ENCODE results near the gene PIGR.

The PIGR gene

DNA sequence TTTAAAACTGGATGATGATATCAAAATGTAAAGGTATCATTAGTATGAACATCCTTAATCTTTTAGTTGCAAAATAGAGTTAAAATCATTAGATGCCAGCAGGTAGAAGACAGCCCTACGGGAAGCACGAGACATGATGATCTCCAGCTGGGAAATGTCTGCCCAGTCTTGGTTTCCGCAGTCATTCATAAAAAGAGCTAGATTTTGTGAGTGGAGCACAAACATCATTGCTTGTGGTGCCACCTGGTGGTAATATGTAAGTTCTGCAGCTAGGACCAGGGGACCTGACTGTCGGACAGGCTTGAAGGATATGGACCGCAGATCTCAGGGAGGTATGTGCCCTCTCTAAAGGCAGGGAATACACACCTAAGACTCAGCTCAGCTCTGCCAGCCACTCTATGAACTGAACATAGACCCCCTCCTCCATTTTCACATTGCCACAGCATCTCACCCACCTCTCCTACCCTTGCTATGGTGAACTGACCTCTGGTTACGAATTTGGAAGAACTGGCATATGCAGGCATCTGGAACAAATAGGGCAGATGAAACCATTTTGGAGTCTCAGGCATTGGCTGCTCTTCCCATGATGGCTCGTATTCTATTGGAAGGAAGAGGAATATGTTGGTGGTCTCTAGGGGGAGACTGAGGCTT lies 33.7 kb downstream of the PIGR start:
- in situ Hi-C loops (cut with HindIII; ENCODE audit: low sequenced_read_pairs), result no loop called here

DNA sequence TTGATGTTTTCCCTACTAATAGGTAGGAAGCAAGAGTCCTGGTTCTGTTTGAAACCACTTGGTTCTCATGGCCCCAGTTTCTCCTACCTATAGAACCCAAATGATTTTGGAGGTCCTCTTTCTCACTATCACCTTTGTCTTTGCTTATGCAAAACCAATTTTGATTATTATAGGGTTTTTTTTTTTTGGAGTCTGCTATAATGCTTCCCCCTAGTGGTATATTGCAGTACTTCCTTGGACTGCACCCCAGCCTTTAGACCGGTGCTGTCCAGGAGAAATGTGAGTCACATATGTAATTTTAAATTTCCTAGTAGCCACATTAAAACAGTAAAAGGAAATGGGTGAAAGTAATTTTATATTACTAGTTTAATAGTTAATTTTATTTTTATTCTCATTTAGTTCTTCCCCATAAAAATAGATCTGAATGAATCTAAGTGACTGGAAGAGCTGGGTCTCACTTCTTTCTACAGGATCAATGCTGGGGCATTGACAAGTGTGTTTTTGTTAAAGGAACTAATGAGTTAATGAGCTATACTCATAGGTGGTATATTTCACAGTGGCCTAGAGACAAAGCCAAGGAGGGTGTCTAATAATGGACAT lies 35.1 kb downstream of the PIGR start:
- in situ Hi-C loops (cut with HindIII; ENCODE audit: low sequenced_read_pairs), result no loop called here

DNA sequence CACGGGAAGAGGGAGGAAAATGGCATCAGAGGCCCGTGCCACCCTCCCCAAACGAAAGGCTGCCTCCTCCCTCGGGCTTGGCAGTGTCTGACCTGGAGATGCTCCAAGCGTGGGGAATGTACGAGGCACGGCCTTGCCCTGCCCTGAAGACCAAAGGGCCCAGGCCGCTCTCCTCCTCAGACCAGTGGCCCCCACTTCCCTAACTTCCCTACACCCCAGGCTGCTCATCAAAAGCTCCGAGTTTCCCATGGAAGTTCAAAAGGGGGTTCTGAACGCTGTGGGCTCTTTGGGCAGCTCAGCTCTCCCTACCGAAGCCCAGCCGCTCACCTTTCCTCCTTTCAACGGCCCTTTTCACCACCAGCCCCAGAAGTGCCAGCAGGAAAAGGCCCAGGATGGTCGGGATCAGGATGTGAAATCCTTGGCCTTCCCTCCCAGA lies 36.4 kb downstream of the PIGR start:
- in situ Hi-C loops (cut with HindIII; ENCODE audit: low sequenced_read_pairs), result no loop called here

DNA sequence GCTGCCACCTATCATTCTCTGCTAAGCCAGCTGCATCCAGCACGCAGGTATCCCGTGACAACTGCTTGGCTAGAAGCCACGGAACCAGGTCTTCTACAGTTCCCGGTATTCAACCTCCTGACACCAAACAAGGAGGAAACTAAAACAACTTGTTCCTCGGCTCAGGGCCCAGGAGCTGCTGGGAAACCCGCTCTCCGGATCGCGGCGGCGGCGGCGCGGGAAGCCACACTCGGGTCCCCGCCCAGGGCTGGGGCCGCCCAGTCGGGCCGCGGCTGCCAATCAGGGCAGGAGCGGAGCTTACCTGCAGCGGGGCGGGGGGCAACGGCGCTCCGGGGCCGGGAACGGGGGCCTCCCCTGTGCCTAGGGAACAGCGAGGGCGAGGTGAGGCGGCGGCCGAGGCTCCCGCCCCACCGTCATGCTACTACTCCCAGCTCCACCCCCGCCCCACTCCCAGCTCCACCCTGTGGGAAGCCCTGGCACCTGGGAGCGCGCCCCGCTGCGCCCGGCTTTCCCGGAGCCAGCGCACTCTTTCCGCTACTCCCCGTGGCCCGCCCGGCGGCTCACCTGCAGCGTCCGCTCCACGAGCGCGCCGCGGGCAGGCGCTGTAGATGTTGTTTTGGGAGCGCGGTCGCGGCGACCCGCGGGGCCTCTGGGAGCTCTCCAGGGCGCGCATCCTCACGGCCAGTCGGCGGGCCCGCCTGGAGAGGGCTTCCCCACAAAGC lies 36.9 kb downstream of the PIGR start:
- in situ Hi-C loops (cut with HindIII; ENCODE audit: low sequenced_read_pairs), result no loop called here

DNA sequence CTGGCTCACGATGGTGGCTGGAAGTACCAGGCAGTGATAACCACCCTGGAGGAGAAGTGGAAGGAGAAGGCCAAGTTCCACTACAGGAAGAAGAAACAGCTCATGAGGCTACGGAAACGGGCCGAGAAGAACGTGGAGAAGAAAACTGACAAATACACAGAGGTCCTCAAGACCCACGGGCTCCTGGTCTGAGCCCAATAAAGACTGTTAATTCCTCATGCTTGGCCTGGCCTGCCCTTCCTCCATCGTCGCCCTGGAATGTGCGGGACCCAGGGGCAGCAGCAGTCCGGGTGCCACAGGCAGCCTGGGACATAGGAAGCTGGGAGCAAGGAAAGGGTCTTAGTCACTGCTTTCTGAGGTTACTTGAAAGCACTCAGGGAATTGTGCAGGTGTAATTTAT lies 38.2 kb downstream of the PIGR start:
- in situ Hi-C loops (cut with HindIII; ENCODE audit: low sequenced_read_pairs), result no loop called here

DNA sequence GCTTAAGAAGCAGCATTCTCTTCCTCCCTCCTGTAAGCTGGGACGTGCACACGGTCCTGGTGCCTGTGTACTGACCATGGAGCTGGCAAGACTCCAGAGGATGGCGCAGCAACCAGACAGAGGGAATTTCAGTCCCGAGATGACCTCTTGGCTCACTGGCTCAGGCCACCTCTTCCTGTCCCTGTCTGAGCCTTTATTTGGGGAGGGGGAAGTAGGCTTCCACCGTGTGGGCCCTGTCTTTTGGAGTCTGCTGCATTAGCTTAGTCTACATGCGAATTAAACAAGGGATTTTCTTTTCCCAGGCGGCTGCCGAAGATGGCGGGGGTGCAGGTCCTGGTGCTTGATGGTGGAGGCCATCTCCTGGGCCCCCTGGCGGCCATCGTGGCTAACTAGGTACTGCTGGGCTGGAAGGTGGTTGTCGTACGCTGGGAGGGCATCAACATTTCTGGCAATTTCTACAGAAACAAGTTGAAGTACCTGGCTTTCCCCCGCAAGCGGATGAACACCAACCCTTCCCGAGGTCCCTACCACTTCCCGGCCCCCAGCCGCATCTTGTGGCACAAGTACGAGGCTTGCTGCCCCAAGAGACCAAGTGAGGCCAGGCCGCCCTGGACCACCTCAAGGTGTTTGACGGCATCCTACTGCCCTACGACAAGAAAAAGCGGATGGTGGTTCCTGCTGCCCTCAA lies 38.8 kb downstream of the PIGR start:
- in situ Hi-C loops (cut with HindIII; ENCODE audit: low sequenced_read_pairs), result no loop called here

DNA sequence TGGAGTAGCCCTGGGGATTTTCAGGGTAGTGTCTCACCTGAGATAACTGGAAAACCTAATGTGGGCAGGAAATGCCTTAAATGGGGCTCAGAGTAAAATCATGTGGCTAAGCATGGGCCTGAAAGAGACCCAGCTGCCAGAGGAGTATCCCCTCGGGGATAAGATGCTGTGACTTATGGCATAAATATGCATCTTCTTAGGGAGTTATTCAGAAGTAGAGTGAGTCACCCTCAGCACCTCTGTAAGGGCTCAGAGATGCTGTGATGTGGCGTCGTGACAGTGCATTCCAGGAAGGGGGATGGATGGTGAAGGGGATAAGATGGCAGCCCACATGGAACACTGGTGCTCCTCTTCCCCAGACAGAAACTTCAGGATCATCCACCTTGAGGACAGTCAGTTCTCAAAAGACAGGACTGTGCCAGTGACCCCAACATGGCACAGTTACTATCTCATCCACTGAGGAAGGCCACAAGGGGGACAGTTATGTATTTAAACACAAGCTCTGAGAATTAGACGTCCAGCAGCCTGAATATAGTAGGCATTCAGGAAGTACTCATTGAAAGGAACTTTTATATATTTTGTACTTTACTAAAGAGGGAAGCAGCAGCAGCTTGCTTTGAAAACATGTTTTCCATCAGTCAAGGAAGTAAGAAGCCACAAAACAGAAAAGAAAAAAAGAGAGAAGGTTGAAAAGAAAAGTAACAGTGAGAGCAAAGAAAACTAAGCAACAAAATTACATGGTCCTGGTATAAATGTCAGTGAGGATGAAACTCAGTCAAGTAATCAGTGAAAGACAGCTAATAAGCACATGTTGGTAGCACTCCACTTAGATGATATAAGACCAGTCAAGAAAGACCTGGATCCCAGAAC lies 40.7 kb downstream of the PIGR start:
- in situ Hi-C loops (cut with HindIII; ENCODE audit: low sequenced_read_pairs), result no loop called here

DNA sequence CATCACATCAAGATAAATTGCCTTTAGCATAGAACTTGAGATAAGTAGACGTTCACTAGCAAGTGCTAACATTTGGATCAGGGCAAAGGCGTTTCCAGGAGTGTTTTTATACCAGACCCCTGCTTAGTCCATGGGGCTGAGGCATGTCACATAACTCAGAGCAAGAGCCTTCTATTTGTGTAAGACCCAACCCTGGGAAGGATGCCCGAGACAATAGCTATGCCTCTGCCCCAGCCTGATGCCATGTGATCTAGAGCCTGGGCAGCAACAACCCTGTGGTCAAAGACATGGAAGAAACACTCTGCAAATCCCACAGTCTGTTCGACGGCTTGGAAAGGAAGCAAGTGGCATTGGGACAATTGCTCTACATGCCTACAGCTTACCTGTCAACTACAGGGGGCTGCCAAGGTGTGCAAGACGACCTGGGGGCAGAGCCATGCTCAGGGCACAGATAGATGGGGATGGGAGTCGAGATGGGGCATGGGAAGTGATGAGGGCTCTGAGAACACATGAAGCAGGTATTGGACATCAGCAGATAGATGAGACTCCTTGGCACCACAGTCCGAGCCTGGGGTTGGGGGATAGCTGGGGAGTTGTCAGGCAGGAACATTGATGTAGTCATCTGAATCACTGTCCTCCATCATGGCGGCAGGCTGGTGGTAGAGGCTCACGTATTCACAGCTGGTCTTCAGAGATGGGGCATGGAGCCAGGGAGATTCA lies 41.7 kb downstream of the PIGR start:
- in situ Hi-C loops (cut with HindIII; ENCODE audit: low sequenced_read_pairs), result no loop called here

DNA sequence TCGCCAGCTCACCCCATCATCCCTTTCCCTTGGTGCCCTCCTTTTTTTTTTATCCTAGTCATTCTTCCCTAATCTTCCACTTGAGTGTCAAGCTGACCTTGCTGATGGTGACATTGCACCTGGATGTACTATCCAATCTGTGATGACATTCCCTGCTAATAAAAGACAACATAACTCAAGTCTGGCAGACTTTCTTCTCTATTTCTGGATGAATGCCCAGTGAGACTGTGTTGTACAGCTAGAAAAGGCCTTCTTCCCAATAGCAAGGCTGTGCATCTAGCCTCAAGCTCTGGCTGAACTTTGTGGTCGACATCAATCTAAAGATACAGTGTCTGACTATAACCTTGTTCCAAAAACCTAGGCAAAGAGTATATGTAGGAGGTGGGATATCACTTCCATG lies 42.6 kb downstream of the PIGR start:
- in situ Hi-C loops (cut with HindIII; ENCODE audit: low sequenced_read_pairs), result no loop called here

DNA sequence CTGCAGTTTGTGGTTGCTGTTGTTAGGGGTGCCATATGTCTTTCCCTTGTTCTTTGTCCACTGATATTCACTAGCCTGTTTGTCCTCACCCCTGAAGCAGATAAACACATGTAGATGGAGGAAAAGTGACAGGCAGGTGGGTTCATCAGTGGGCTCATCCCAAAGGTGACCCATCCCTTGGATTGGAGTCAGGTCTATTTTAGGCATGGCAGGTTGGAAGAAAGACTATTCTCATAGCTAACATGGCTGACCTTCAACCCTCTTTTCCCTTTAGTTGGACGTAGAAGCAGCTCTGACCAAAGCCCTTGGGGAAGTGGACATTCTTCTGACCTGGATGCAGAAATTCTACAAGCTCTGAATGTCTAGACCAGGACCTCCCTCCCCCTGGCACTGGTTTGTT lies 43.6 kb downstream of the PIGR start:
- in situ Hi-C loops (cut with HindIII; ENCODE audit: low sequenced_read_pairs), result no loop called here

DNA sequence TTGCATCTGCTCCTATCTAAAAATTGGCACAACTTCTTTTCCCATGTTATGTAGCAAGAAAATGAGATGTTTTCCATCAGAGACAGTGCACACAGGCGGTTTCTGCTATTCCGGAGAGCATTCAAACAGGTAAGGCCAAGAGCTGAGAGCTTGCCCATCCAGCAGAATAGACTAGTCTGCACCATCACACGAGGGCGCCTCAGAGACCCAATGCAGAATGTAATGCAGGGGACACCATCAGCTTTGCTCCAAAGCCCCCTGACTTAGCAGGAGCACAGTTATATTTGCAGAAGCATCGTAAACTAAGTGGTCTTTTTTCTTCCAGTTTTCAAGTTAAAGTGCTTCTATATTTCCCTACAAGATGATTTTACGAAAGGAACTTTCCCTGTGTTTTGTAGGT lies 44.3 kb downstream of the PIGR start:
- in situ Hi-C loops (cut with HindIII; ENCODE audit: low sequenced_read_pairs), result no loop called here

DNA sequence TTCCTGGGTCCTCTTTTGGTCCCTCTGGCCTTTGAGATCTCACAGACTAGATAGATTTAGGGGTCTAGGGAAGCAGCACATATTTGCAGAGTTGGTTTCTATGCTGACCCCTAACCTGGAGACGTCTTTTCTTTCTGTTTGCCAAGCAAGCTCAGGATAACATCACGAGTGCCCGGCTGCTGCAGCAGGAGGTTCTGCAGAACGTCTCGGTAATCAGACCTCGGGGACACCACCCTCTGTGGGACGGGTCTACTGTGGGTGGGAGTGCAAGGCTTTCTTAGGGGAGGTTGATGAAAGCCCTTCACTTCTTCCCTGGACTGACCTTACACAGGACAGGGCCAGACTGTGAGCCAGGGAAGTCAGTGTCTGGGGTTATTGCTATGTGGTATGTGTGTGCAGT lies 46.1 kb downstream of the PIGR start:
- in situ Hi-C loops (cut with HindIII; ENCODE audit: low sequenced_read_pairs), result no loop called here

DNA sequence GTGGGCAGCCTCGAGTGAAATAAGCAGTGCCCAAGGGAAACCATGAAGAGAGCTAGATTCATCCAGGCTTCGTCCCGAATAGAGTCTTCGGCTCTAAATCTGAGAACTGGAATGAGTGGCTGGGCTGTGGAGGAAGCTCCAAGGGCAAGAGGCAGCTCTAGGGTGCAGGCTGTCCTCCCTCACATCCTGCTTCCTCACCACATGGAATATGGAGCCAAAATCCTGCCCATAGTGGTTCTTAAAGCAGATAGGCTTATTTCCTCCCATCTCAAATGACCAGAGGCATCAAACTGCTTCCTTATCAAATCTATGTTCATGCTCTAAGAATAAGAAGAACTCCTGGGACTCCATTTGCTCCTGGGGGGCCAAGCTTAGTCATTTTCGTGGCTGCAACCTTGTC lies 46.5 kb downstream of the PIGR start:
- in situ Hi-C loops (cut with HindIII; ENCODE audit: low sequenced_read_pairs), result no loop called here

DNA sequence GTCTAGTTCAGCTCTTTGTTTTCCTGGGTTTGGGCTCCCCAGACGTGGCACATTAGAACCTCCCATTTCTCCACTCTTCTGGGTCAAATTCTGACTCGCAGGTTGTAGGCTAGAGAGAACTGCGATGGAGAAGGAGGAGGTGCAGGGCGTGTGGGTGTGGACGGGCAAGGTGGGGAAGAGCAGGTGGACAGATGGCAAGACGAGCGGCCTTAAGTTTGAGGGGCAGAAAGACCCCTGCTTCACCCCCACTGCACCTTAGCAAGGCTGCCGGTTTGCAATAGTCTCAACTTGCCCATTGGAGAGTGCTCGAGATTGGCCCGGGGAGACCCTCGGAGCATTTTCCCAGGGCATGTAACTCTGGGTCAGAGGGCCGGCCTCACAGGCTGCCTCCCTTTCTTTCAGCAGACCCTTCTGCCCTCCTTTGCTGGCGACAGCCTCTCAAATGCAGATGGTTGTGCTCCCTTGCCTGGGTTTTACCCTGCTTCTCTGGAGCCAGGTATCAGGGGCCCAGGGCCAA lies 47.3 kb downstream of the PIGR start:
- in situ Hi-C loops (cut with HindIII; ENCODE audit: low sequenced_read_pairs), result no loop called here

DNA sequence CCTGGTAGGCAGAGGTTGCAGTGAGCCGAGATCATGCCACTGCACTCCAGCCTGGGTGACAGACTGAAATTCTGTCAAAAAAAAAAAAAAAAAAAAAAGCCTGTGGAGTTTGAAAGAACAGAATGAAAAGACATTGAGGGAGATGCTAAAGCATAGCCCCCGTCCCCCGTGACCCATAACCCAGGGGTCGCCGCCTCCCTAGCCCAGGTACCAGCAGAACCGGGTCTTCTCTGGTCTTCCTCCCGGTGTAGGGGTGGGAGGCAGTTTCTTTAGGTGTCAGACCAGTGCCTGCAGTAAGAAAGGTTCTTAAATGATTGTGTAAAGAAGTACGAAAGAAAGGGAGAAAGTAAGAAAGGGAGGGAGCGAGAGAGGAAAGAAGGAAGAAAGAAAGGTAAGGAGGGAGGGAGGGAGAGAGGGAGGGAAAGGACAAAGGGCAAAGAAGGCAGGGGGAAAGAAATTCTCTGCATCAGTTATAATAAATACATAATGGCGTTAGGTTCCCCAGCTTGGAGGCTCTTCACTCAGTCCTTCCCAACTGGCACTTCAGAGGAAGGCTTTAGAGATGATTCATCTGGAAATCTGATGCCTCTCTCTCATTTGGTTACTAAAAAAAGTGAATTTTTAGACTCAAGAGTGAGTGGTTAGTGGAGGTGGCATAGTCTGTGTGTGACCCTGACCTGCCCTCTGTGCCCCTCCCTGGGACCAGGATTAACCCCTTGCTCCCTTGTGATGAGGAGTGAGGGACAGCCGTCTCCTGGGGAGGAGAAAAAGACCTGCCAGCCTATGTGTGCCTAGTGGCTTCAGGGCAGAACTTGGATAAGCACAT lies 48.0 kb downstream of the PIGR start:
- in situ Hi-C loops (cut with HindIII; ENCODE audit: low sequenced_read_pairs), result no loop called here

DNA sequence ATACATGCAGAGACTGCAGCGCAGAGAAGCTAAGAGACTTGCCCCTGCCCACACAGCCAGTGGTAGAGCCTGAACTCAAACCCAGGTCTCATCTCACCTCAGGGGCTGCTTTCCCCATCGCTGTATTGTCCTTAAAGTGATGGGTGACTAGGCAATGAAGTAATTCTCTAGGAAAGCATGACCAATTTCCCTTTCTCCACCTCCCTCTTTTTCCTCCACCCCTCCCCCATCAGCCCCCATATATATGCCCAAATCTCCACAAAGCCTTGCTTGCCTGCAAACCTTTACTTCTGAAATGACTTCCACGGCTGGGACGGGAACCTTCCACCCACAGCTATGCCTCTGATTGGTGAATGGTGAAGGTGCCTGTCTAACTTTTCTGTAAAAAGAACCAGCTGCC lies 49.1 kb downstream of the PIGR start, which contains the start of gene IL24:
Gene IL24, plus strand, starts transcription at position 269 of the 400 bp plus-strand sequence. CDS start 390 bp downstream, outside the sequence.
- in situ Hi-C loops (cut with HindIII; ENCODE audit: low sequenced_read_pairs), result no loop called here

DNA sequence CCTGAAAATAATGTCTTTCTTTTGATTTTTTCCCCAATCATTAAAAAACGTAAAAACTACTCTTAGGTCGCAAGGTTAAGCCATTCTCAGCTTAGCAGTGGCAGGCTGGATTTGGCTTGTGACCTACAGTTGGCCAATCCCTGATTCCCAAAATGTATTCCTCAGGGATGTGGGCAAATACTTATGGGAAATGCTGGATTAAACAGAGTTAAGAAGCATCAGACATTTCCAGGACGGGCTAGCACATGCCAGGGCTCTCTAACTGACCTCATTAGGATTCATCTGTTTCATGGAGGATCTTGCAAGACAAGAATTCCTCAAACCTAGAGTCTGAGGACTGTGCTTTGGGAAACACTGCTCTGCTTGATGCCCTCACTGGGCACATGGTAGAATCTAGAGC lies 50.0 kb downstream of the PIGR start:
- in situ Hi-C loops (cut with HindIII; ENCODE audit: low sequenced_read_pairs), result no loop called here

DNA sequence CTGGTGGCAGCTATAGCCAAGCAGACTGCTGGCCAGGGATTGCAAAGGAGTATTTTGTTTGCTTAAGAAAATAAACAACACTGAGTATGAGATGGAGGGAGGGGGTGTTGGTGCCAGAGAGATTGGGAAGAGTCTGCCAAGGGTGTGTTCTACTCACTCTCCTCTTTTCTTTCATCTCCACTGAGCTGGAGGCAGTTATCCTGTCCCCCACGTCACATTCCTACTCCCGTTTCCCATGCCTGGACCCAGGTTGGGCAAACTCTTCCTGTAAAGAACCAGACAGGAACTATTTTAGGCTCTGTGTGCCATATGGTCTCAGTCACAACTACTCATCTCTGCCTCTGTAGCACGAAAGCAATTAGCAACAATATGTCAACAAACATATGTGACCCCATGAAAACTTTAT lies 50.4 kb downstream of the PIGR start:
- in situ Hi-C loops (cut with HindIII; ENCODE audit: low sequenced_read_pairs), result no loop called here

DNA sequence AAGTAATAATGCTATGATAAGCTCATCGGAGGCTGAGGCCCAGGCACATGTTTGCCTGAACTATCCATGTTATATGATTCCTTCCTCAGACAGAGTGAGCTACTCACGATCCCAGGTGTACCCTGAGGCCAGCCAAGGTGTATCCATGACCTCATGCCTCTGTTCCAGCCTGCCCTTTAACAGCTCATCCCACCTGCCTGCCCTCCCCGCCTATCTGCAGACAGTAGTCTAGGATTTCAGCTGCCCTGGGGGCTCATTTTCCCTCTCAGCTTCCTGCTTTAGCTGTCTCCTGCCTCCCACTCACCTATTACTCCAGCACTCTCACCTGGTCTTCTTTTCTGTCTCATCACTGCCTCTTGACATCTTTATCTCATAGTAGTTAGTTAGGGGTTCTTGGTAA lies 50.9 kb downstream of the PIGR start:
- in situ Hi-C loops (cut with HindIII; ENCODE audit: low sequenced_read_pairs), result no loop called here

Measured in DLD1 (cell line).